Natural killer cell treated with Interleukin-12 subunit alpha and Interleukin-12 subunit beta and Interleukin-15 and Interleukin-18, amount 100 ng/mL, for 72 hours (primary cell): ENCODE data around the gene SMPD2. TPM values are rescaled to one million over a fixed set of nuclear protein-coding genes. Genes with fewer than 3 reads are reported as not detected.

Experiments
- ATAC-seq, 2 donors: fragments of 150-1000 bp; cut with Tn5 transposase in 1 of 2; sonication (Bioruptor Pico), chemical (Tn5 transposase) in 1 of 2; 2 replicates each; pipeline ENCODE4 v1.10.0; 2021
- DNase-seq: peaks from one replicate; pipeline ENCODE4 v3.0.0; 2022; ENCODE audit warnings: low spot score
- H3K27ac Mint-ChIP-seq, 2 donors: 1 replicate in 1 of 2; 2 replicates in 1 of 2; pipeline ENCODE4 v1.8.0; 2022; ENCODE audit warnings: mixed read lengths in 2 of 2, mild to moderate bottlenecking in 1 of 2, moderate library complexity in 1 of 2
- H3K27me3 Mint-ChIP-seq, 2 donors: 1 replicate in 1 of 2; 2 replicates in 1 of 2; pipeline ENCODE4 v1.8.0; 2022; ENCODE audit warnings: mixed read lengths in 2 of 2
- H3K36me3 Mint-ChIP-seq: one replicate; pipeline ENCODE4 v1.8.0; 2022; ENCODE audit warnings: mixed read lengths
- H3K4me1 Mint-ChIP-seq, 2 donors: 1 replicate in 1 of 2; 2 replicates in 1 of 2; pipeline ENCODE4 v1.8.0; 2022; ENCODE audit warnings: low read depth in 2 of 2, mixed read lengths in 2 of 2, mild to moderate bottlenecking in 1 of 2
- H3K4me3 Mint-ChIP-seq: one replicate; pipeline ENCODE4 v1.8.0; 2022; ENCODE audit warnings: mixed read lengths
- H3K9me3 Mint-ChIP-seq: 2 replicates; pipeline ENCODE4 v1.8.0; 2022; ENCODE audit warnings: mixed read lengths
- total RNA-seq, 2 donors: library from RNA; stranded (reverse); gene quantifications; one replicate each; pipeline ENCODE4 v1.2.3, GENCODE V29; 2022

Gene SMPD2
- total RNA-seq, 2 donors from 2014 or later: 10.3 to 11.4 TPM

DNA sequence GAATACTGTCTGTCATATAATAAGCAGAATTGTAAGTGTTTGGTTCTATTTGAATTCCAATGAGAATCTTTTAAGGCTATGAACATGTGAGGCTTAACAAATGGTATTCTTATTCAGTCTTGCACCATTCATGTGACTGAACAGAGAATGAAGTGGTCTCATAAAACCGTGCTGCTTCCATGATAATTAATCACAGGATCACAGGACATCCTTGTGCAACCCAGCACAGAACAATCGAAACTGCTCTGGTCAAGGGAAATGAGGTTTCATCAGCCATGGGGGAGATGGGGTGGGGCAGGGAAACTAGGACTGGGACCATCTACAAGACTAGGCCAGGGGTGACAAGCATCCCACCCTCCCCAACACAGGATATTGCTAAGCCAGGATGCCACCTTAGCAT is 6.1 kb upstream of the SMPD2 start:
- no peaks in the 10 kb centered on the region for H3K36me3 Mint-ChIP-seq
- DNase-seq: no peak
- H3K4me1 Mint-ChIP-seq: no peaks in the 10 kb centered on the region
- no peak overlapping the region for H3K27ac Mint-ChIP-seq
- H3K4me3 Mint-ChIP-seq: no peak overlapping the region
- ATAC-seq: no peak
- H3K27me3 Mint-ChIP-seq: peaks cover 2 to 13% of the 10 kb centered on the region in 2 donors
- no peaks in the 10 kb centered on the region for H3K9me3 Mint-ChIP-seq

DNA sequence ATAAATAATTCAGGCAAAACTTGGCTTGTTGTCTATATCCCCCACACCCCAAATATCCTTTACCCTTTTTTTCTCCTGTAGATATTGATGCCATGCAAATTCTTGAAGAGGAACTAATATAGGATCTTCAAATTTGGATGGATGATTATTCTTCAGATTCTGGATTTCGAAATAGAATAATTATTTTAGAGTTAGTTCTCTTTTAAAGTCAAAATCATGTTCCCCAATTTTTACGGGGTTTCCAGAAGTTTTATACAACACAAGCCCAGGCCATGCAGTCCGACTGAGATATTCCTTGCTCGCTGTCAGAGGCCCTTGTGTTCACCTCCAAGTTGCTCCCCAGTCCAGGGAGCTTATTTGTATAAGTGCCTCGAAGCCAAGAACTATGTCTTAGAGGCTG is 4.5 kb upstream of the SMPD2 start:
- H3K27ac Mint-ChIP-seq: no peak overlapping the region
- no peak for DNase-seq
- H3K27me3 Mint-ChIP-seq: peaks cover 2 to 7% of the 10 kb centered on the region in 2 donors
- no peak overlapping the region for H3K4me3 Mint-ChIP-seq
- H3K9me3 Mint-ChIP-seq: no peaks in the 10 kb centered on the region
- H3K36me3 Mint-ChIP-seq: no peaks in the 10 kb centered on the region
- ATAC-seq: no peak
- H3K4me1 Mint-ChIP-seq: peaks cover 0 to 4% of the 10 kb centered on the region in 2 donors

- Mint-ChIP-seq H3K27me3 (no peaks in the 10 kb centered on the region), H3K36me3 (no peaks in the 10 kb centered on the region), H3K4me1 (peaks cover 14 to 19% of the 10 kb centered on the region in 2 donors), H3K4me3 (peak overlapping the region; percentile 90), H3K27ac (peak overlapping the region; percentile 70 to 77), H3K9me3 (no peaks in the 10 kb centered on the region)
- ATAC-seq (peak; percentile 48 to 52), DNase-seq (peak; percentile 67)
These were observed 719 bp downstream of the SMPD2 start for GRCh38 chr6:109441069-109441816.

DNA sequence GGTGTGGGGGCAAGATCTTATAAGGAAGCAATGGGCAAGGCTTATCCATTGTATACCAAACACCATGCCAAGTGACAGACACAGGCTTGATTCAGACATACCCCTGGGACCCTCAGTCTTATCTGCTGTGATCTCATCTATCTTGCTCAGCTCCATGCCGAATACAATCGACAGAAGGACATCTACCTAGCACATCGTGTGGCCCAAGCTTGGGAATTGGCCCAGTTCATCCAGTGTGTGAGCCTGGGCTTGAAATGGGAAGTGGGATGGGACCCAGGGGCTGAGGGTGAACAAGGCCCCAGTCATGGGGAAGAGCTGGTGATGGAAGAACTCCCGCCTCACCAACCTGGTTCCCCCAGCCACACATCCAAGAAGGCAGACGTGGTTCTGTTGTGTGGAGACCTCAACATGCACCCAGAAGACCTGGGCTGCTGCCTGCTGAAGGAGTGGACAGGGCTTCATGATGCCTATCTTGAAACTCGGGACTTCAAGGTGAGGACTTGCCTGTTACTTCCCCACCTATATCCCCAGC is 1.9 kb downstream of the SMPD2 start:
- H3K27me3 Mint-ChIP-seq: no peaks in the 10 kb centered on the region

DNA sequence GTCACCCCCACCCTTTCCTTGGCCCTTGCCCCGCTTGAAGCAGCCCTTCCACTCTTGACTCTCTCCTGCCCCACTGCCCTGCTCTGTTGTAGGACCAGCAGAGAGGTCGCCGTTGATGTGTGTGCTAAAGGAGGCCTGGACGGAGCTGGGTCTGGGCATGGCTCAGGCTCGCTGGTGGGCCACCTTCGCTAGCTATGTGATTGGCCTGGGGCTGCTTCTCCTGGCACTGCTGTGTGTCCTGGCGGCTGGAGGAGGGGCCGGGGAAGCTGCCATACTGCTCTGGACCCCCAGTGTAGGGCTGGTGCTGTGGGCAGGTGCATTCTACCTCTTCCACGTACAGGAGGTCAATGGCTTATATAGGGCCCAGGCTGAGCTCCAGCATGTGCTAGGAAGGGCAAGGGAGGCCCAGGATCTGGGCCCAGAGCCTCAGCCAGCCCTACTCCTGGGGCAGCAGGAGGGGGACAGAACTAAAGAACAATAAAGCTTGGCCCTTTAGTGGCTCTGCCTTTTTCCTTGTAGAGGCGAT is 3.0 kb downstream of the SMPD2 start:
- H3K27ac Mint-ChIP-seq: no peak overlapping the region
- no peaks in the 10 kb centered on the region for H3K9me3 Mint-ChIP-seq
- H3K4me1 Mint-ChIP-seq: peaks cover 14 to 24% of the 10 kb centered on the region in 2 donors
- no peak overlapping the region for H3K4me3 Mint-ChIP-seq
- H3K27me3 Mint-ChIP-seq: no peaks in the 10 kb centered on the region
- ATAC-seq: no peak
- H3K36me3 Mint-ChIP-seq: no peaks in the 10 kb centered on the region
- DNase-seq: no peak

More for the DNA sequence above, 1.9 kb downstream of the SMPD2 start:
- Mint-ChIP-seq H3K4me1 (peaks cover 14 to 19% of the 10 kb centered on the region in 2 donors), H3K4me3 (no peak overlapping the region), H3K36me3 (no peaks in the 10 kb centered on the region), H3K9me3 (no peaks in the 10 kb centered on the region), H3K27ac (peak overlapping the region; percentile 70 to 77)
- ATAC-seq: no peak
- no peak for DNase-seq

GRCh38 chr6:109445382-109445781 is 4.9 kb downstream of the SMPD2 start:
- H3K36me3 Mint-ChIP-seq: no peaks in the 10 kb centered on the region
- no peaks in the 10 kb centered on the region for H3K9me3 Mint-ChIP-seq
- no peak overlapping the region for H3K27ac Mint-ChIP-seq
- H3K4me3 Mint-ChIP-seq: no peak overlapping the region
- DNase-seq: no peak
- peaks cover 18 to 33% of the 10 kb centered on the region in 2 donors for H3K4me1 Mint-ChIP-seq
- no peak for ATAC-seq
- H3K27me3 Mint-ChIP-seq: no peaks in the 10 kb centered on the region

DNA sequence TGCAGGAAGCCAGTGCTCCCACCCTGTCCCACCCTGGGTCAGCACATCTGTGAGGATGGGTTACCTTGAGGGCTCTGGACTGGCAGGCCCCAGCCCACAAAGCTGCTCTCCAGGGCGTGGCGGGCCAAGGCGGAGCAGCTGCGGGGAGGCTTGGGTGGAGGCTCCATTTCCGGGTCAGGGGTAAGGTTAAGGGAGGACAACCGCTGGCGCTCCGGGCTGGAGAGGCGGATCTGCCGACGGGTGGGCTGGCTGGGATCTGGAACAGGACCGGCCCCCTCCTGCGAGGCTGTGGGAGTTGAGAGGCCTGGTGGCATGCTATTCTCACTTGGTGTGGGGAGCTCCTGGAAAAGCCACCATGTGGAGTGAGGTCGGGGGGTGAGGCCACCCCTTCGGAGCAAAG is 5.5 kb downstream of the SMPD2 start:
- Mint-ChIP-seq H3K4me3 (no peak overlapping the region), H3K27me3 (no peaks in the 10 kb centered on the region), H3K27ac (no peak overlapping the region), H3K36me3 (no peaks in the 10 kb centered on the region), H3K4me1 (peaks cover 18 to 36% of the 10 kb centered on the region in 2 donors), H3K9me3 (no peaks in the 10 kb centered on the region)
- no peak for DNase-seq
- ATAC-seq: no peak

GRCh38 chr6:109446541-109446940 is 6.0 kb downstream of the SMPD2 start:
- Mint-ChIP-seq H3K27ac (no peak overlapping the region), H3K9me3 (no peaks in the 10 kb centered on the region), H3K27me3 (no peaks in the 10 kb centered on the region), H3K36me3 (no peaks in the 10 kb centered on the region), H3K4me3 (no peak overlapping the region), H3K4me1 (peaks cover 14 to 32% of the 10 kb centered on the region in 2 donors)
- no peak for DNase-seq
- no peak for ATAC-seq

- no peaks in the 10 kb centered on the region for H3K27me3 Mint-ChIP-seq
- peaks cover 8 to 27% of the 10 kb centered on the region in 2 donors for H3K4me1 Mint-ChIP-seq
- ATAC-seq (no peak), DNase-seq (no peak)
- no peak overlapping the region for H3K27ac Mint-ChIP-seq
- H3K4me3 Mint-ChIP-seq: no peak overlapping the region
- H3K9me3 Mint-ChIP-seq: no peaks in the 10 kb centered on the region
- H3K36me3 Mint-ChIP-seq: no peaks in the 10 kb centered on the region
These were observed 6.6 kb downstream of the SMPD2 start for GRCh38 chr6:109447087-109447486.

GRCh38 chr6:109447878-109448555 is 7.5 kb downstream of the SMPD2 start:
- Mint-ChIP-seq H3K36me3 (no peaks in the 10 kb centered on the region), H3K4me3 (no peak overlapping the region), H3K27me3 (no peaks in the 10 kb centered on the region), H3K4me1 (peaks cover 7 to 23% of the 10 kb centered on the region in 2 donors), H3K27ac (peak overlapping the region in 1 of 2 donors; percentile 64), H3K9me3 (no peaks in the 10 kb centered on the region)
- DNase-seq (no peak), ATAC-seq (no peak)

DNA sequence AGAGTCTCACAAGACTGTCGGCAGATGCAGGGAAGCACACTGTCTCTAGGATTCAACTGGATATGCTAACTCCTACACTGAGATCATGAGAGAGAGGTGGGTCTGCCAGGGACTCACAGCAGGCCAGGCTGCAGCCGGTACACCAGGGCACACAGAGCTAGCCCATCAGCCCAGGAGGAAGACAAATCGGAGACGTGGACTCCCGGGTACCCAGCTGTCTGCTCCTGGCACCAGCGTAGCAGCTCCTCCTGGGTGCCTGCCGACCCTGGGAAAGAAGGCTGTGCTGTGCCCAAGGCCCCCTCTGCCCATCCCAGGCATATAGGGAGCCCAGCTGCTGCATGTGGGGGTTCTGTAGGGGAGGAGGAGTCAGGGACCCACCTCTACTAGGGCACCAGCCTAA is 8.1 kb downstream of the SMPD2 start:
- no peaks in the 10 kb centered on the region for H3K27me3 Mint-ChIP-seq
- no peaks in the 10 kb centered on the region for H3K9me3 Mint-ChIP-seq
- H3K27ac Mint-ChIP-seq: peak overlapping the region in 1 of 2 donors; percentile 64
- DNase-seq (no peak), ATAC-seq (no peak)
- no peak overlapping the region for H3K4me3 Mint-ChIP-seq
- H3K36me3 Mint-ChIP-seq: no peaks in the 10 kb centered on the region
- H3K4me1 Mint-ChIP-seq: peaks cover 7 to 20% of the 10 kb centered on the region in 2 donors

- ATAC-seq: peak in 1 of 2 donors; percentile 2
- no peak overlapping the region for H3K4me3 Mint-ChIP-seq
- no peaks in the 10 kb centered on the region for H3K36me3 Mint-ChIP-seq
- H3K27me3 Mint-ChIP-seq: no peaks in the 10 kb centered on the region
- H3K4me1 Mint-ChIP-seq: peaks cover 12 to 24% of the 10 kb centered on the region in 2 donors
- DNase-seq: no peak
- no peak overlapping the region for H3K27ac Mint-ChIP-seq
- no peaks in the 10 kb centered on the region for H3K9me3 Mint-ChIP-seq
These were observed 8.7 kb downstream of the SMPD2 start for GRCh38 chr6:109449064-109449794.

DNA sequence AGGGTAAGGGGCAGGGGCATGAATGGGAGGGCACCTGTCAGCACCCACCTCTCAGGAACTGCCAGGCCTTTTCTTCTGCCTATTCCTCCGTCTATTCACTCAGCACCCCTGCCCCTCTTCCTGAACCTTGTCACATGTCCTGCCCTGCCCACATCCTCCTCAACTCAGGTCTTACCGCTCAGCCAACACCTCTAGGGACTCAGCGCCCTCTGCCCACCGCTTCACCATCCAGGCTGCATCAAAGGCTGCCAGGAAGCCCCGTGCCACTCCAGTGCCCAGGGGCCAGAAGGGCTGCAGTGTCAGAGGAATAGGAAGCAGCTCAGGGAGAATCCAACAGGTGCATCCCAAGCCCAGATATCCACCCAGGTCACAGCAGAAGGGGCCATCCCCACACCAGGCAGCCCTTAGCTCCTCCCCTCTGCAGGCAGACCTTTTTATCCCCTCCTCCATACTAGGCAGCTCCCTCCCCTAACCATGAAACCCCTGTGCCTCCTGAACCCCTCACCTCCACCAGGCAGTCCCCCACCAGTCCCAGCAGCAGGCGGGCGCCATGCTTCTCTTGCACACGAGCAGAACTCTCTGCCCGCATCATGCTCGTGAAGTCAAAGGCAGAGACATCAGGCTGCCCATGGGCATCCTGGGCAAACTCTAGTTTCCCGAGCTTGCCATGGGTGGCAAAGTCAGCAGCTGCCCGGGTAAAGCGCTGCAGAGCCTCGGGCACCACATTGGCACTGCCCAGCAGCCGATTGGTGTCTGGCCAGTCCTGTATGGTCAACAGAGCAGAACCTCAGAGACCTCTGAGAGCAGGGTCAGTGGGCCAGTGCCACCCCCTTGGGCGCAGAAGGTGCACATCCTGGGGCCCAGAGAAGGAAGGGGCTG is 9.5 kb downstream of the SMPD2 start:
- Mint-ChIP-seq H3K9me3 (no peaks in the 10 kb centered on the region), H3K27me3 (no peaks in the 10 kb centered on the region), H3K27ac (no peak overlapping the region), H3K4me3 (peak overlapping the region; percentile 10), H3K4me1 (peaks cover 18 to 29% of the 10 kb centered on the region in 2 donors), H3K36me3 (no peaks in the 10 kb centered on the region)
- peak; percentile 34 to 56 for ATAC-seq
- no peak for DNase-seq
